Adrenal gland (tissue), 12 donors: ENCODE measurements around the gene MKNK1. TPM values are rescaled to one million over a fixed set of nuclear protein-coding genes. Genes with fewer than 3 reads are reported as not detected.

Experiments
- DNase-seq, 7 donors: peaks; one replicate each; pipeline ENCODE4 v3.0.0-alpha.2; 2019 to 2020
- H3K27ac ChIP-seq, 5 donors: fragments of 200-600 bp; sonication (generic) in 4 of 5; 1 replicate in 3 of 5; 2 replicates in 2 of 5; pipeline versions ENCODE4 v1.5.1 to v1.8.0; 2016 to 2020; ENCODE audit warnings: mild to moderate bottlenecking in 1 of 5
- H3K27me3 ChIP-seq: fragments of 200-600 bp; 2 replicates; pipeline ENCODE4 v1.8.0; 2021
- H3K36me3 ChIP-seq, 2 donors: fragments of 200-600 bp; replicated peaks in 1 of 2; 1 replicate in 1 of 2; 2 replicates in 1 of 2; pipeline versions ENCODE4 v1.5.1 to v1.8.0; 2018 to 2022
- H3K4me1 ChIP-seq, 2 donors: fragments of 200-600 bp; replicated peaks in 1 of 2; 1 replicate in 1 of 2; 2 replicates in 1 of 2; pipeline versions ENCODE4 v1.5.1 to v1.8.0; 2018 to 2021
- H3K4me3 ChIP-seq, 4 donors: fragments of 200-600 bp; sonication (generic) in 3 of 4; one replicate each; pipeline ENCODE4 v1.5.1; 2016 to 2018
- H3K9me3 ChIP-seq, 3 donors: fragments of 200-600 bp; sonication (generic) in 1 of 3; replicated peaks in 1 of 3; 1 replicate in 2 of 3; 2 replicates in 1 of 3; pipeline versions ENCODE4 v1.5.1 to v1.8.0; 2016 to 2021
- CTCF ChIP-seq, 6 experiments: fragments of 450-650 bp in 4 of 6; fragments of 200-600 bp in 2 of 6; sonication (generic) in 1 of 6; IDR thresholded peaks; 1 replicate in 5 of 6; 2 replicates in 1 of 6; pipeline versions ENCODE4 v1.5.1 to v1.8.0; 2016 to 2021; ENCODE audit warnings: antibody characterized with exemption in 6 of 6, mild to moderate bottlenecking in 2 of 6, moderate library complexity in 1 of 6
- POLR2A ChIP-seq, 2 donors: fragments of 450-650 bp; IDR thresholded peaks; one replicate each; pipeline ENCODE4 v1.6.1; 2017; ENCODE audit warnings: antibody characterized with exemption in 2 of 2, mild to moderate bottlenecking in 2 of 2, moderate library complexity in 1 of 2
- WGBS, 4 donors: extraction: QIAGEN DNeasy Blood & Tissue Kit in 2 of 4; methylation state at CpG; one replicate each; pipeline versions ENCODE4 v1.1.5 to v1.1.7; 2013 to 2017; 5-methylcytosine and 5-hydroxymethylcytosine counted together
- intact Hi-C, 2 donors: fragments of 100-400 bp; cut with DNase I; formaldehyde crosslinking; loops; one replicate each; pipeline versions ENCODE4 v1.14.1 to v1.15.0; 2022 to 2023
- polyA plus RNA-seq, 3 donors: library from polyadenylated mRNA; stranded (reverse); fragments of 200-250 nt in 2 of 3; fragments of 350-450 nt in 1 of 3; fragmentation: Illumina TruSeq in 1 of 3; extraction: RNeasy Lipid Tissue Mini Kit (QIAGEN cat#74804) in 1 of 3; gene quantifications; one replicate each; pipeline ENCODE4 v1.2.3, GENCODE V29; 2013 to 2014
- total RNA-seq, 9 donors: library from RNA; depleted of rRNA in 4 of 9; stranded (reverse); fragments of >200 nt in 4 of 9; fragments of 120-200 nt in 1 of 9; fragmentation: NEBNext Ultra II Directional in 1 of 9; extraction: Animal tissue kit (Norgen Biotek cat#: 25700) in 1 of 9; gene quantifications; one replicate each; pipeline versions ENCODE4 v1.1.0 to v1.2.4, GENCODE V29; 2013 to 2023
- donor health status: healthy with polysubstance abuse.
- donor health status: Bipolar disorder and iron deficiency.
- donor health status: DM: yes; HTN: yes; CAD: no.
- donor health status: DM: no; HTN: no; CAD: no.
- donor health status: DM: no; HTN: no; CAD: no.
- donor health status: DM: yes; HTN: yes; CAD: no.

The MKNK1 gene
- total and polyA plus RNA-seq, 12 donors, result 29.6 to 83.0 (median 46.5) TPM

- no peaks in the 10 kb centered on the region for H3K27me3 ChIP-seq
- H3K9me3 ChIP-seq, result no peaks in the 10 kb centered on the region
- H3K4me3 ChIP-seq, result no peak overlapping the region
- no peak for DNase-seq
- peaks cover 14 to 44% of the 10 kb centered on the region in 2 donors for H3K4me1 ChIP-seq
- WGBS, 4 donors, result 78 to 90% (median 85%) methylated on average over 3 of the region's 3 CpGs
- H3K27ac ChIP-seq, result no peak overlapping the region
- no peaks in the 10 kb centered on the region for H3K36me3 ChIP-seq
- intact Hi-C loops, result no loop called here
- TF ChIP-seq POLR2A (IDR thresholded peaks at IDR 0.05) (no peak), CTCF (IDR thresholded peaks at IDR 0.05) (no peak)
These were observed 2.6 kb downstream of the MKNK1 start for GRCh38 chr1:46601257-46602007.

- TF ChIP-seq POLR2A (IDR thresholded peaks at IDR 0.05) (no peak), CTCF (IDR thresholded peaks at IDR 0.05) (no peak)
- DNase-seq, result no peak
- H3K9me3 ChIP-seq, result no peaks in the 10 kb centered on the region
- WGBS, 4 donors, result 64 to 82% (median 74%) methylated on average over 9 of the region's 9 CpGs
- H3K4me1 ChIP-seq, result peaks cover 9 to 32% of the 10 kb centered on the region in 2 donors
- H3K27me3 ChIP-seq, result no peaks in the 10 kb centered on the region
- intact Hi-C loops, result no loop called here
- H3K4me3 ChIP-seq, result no peak overlapping the region
- peak overlapping the region in 2 of 5 donors; percentile 19 to 27 for H3K27ac ChIP-seq
- H3K36me3 ChIP-seq, result no peaks in the 10 kb centered on the region
These were observed 4.8 kb downstream of the MKNK1 start for GRCh38 chr1:46599059-46599970.

GRCh38 chr1:46596846-46597245 is 7.2 kb downstream of the MKNK1 start:
- Histone ChIP-seq H3K27me3 (no peaks in the 10 kb centered on the region), H3K4me3 (no peak overlapping the region), H3K4me1 (peaks cover 0 to 21% of the 10 kb centered on the region in 2 donors), H3K9me3 (no peaks in the 10 kb centered on the region), H3K36me3 (peaks cover 0 to 20% of the 10 kb centered on the region in 2 donors), H3K27ac (no peak overlapping the region)
- TF ChIP-seq CTCF (IDR thresholded peaks at IDR 0.05), result no peak
- TF ChIP-seq POLR2A (IDR thresholded peaks at IDR 0.05), result no peak
- no peak for DNase-seq
- WGBS, 4 donors, result 88 to 97% (median 95%) methylated on average over 3 of the region's 3 CpGs
- intact Hi-C loops, result no loop called here

DNA sequence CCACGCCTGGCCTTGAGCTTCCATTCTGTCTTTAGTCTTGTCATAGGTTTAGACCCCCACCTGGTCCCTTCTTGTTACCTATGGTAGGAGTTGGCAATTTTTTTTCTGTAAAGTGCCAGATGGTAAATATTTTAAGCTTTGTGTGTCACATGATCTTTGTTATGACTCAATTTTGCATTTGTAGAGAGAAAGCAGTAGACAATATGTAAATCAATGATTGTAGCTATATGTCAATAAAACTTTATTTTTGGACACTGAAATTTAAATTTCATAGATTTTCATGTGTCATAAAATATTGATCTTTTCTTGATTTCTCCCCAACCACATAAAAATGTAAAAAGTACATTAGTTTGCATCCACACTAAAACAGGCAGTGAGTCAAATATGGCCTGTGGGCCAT is 8.0 kb downstream of the MKNK1 start:
- intact Hi-C loops, result no loop called here
- Histone ChIP-seq H3K4me3 (no peak overlapping the region), H3K27ac (peak overlapping the region in 2 of 5 donors; percentile 18 to 67), H3K36me3 (peaks cover 0 to 28% of the 10 kb centered on the region in 2 donors), H3K9me3 (no peaks in the 10 kb centered on the region), H3K27me3 (no peaks in the 10 kb centered on the region), H3K4me1 (peaks cover 0 to 13% of the 10 kb centered on the region in 2 donors)
- no peak for TF ChIP-seq POLR2A (IDR thresholded peaks at IDR 0.05)
- no peak for TF ChIP-seq CTCF (IDR thresholded peaks at IDR 0.05)
- WGBS, 4 donors, result 90 to 100% (median 100%) methylated on average over 1 of the region's 1 CpG
- DNase-seq, result no peak
